Activated CD8-positive, alpha-beta memory T cell treated with anti-CD3 and anti-CD28 coated beads, Interleukin-2, amount 50 U/mL, for 1 hour (primary cell): Measurements from ENCODE around the gene F10.

Experiments used
- DNase-seq: peaks from one replicate; pipeline ENCODE4 v3.0.0-alpha.2; 2020; ENCODE audit errors: extremely low read depth

F10 gene

DNA sequence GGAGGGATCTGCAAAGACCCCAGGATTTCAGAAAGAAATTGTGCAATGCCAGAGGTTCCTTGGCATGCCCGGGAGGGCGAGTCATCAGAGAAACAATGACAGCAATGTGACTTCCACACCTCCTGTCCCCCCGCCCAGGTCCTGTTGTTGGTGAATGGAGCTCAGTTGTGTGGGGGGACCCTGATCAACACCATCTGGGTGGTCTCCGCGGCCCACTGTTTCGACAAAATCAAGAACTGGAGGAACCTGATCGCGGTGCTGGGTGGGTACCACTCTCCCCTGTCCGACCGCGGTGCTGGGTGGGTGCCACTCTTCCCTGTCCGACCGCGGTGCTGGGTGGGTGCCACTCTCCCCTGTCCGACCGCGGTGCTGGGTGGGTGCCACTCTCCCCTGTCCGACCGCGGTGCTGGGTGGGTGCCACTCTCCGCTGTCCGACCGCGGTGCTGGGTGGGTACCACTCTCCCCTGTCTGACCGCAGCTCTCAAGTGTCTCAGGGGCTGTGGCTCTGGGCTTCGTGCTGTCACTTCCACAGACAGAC lies 5.2 kb upstream of the F10 start:
- no peak for DNase-seq

DNA sequence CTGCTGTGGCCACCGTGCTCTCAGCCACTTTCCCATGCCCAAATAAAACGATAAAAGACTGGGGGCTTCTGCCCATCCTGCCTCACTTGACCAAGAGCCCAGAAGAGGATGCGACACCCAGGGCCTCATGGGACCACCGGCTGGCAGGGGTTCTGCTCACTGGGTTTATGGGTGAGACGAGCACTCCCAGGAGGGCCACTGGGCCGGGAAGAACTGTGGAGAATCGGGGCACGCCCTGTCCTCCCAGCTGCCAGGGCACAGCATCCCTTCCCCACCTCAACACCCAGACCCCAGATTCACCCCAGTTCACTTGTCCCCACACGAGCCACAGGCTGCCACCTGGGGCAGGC lies 4.7 kb upstream of the F10 start:
- DNase-seq = no peak

DNA sequence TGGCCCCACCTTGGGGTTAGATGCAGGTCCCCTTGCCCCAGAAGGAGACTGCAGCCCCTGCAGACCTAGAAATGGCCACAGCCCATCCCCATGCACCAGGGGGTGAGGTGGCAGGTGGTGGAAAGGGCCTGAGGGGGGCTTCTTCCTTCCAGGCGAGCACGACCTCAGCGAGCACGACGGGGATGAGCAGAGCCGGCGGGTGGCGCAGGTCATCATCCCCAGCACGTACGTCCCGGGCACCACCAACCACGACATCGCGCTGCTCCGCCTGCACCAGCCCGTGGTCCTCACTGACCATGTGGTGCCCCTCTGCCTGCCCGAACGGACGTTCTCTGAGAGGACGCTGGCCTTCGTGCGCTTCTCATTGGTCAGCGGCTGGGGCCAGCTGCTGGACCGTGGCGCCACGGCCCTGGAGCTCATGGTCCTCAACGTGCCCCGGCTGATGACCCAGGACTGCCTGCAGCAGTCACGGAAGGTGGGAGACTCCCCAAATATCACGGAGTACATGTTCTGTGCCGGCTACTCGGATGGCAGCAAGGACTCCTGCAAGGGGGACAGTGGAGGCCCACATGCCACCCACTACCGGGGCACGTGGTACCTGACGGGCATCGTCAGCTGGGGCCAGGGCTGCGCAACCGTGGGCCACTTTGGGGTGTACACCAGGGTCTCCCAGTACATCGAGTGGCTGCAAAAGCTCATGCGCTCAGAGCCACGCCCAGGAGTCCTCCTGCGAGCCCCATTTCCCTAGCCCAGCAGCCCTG lies 4.2 kb upstream of the F10 start:
- no peak for DNase-seq

DNA sequence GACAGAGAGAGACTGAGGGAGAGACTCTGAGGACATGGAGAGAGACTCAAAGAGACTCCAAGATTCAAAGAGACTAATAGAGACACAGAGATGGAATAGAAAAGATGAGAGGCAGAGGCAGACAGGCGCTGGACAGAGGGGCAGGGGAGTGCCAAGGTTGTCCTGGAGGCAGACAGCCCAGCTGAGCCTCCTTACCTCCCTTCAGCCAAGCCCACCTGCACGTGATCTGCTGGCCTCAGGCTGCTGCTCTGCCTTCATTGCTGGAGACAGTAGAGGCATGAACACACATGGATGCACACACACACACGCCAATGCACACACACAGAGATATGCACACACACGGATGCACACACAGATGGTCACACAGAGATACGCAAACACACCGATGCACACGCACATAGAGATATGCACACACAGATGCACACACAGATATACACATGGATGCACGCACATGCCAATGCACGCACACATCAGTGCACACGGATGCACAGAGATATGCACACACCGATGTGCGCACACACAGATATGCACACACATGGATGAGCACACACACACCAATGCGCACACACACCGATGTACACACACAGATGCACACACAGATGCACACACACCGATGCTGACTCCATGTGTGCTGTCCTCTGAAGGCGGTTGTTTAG lies 3.3 kb upstream of the F10 start:
- no peak for DNase-seq

DNA sequence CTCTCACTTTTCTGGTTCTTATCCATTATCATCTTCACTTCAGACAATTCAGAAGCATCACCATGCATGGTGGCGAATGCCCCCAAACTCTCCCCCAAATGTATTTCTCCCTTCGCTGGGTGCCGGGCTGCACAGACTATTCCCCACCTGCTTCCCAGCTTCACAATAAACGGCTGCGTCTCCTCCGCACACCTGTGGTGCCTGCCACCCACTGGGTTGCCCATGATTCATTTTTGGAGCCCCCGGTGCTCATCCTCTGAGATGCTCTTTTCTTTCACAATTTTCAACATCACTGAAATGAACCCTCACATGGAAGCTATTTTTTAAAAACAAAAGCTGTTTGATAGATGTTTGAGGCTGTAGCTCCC lies 2.8 kb upstream of the F10 start:
- DNase-seq = no peak

DNA sequence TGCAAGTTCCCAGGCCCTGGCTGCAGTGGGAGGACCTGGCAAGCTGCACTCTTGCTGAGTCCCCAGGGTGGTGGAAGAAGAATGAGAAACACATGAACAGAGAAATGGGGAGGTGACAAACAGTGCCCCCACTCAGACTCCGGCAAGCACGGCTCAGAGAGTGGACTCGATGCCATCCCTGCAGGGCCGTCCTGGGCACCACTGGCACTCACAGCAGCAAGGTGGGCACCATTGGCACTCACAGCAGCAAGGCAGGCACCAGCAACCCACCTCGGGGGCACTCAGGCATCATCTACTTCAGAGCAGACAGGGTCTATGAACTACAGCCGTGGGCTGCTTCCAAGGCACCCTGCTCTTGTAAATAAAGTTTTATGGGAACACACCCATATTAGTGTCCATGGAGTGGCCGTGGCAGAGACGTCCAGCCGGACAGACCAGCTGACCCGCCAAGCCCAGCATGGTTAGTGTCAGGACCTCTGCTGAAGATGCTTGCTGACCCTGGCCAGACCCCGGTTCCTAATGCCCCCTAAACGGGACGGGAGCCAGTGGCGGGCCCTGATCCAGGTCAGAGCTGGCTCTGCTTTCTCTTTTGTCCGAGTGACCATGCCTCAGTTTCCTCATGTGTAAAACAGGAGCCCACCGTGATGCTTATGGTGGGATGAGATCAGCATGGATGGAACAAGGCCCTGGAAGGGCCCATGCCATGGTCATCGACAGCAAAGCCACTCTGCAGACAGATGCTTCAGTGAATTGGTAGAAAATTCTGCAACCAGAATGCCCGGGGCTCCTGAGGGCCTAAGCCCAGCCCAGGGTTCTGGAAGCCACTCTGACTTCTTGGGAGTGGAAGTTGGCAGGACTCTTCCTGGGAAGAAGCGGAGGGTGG lies 2.1 kb upstream of the F10 start:
- no peak for DNase-seq

DNA sequence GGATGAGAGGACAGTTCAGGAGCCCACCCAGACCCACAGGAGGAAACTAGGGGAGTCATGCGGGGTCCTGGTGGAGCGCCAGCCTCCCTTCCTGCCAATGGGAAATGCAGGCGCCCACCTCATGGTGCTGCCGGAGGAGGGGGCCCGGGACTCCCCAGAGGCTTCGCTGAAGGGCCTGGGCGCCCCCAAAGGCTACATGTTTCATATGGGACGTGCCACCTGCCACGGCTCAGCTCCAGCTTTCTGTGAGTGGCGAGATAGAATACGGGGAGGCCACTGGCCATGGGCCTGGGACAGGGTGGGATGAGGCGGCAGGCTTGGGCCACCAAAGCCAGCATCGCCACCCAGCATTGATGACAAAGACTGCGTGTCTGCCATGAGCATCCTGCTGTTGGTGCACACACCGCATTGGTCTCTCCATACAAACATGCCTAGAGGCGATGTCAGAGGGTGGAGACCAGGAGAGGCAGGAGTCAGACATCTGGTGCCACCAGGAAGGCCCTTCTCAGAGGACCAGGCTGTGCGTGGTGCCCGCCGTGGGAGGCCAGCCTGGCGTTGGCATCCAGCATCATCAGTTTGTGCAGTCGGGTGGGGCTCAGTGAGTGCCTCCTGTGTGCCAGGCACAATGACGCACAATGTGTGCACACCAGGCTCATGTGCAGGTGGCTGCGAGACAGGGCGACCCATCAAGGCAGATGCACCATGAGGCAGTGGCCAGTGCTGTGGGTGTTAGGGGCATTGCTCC lies 1.2 kb upstream of the F10 start:
- no peak for DNase-seq

DNA sequence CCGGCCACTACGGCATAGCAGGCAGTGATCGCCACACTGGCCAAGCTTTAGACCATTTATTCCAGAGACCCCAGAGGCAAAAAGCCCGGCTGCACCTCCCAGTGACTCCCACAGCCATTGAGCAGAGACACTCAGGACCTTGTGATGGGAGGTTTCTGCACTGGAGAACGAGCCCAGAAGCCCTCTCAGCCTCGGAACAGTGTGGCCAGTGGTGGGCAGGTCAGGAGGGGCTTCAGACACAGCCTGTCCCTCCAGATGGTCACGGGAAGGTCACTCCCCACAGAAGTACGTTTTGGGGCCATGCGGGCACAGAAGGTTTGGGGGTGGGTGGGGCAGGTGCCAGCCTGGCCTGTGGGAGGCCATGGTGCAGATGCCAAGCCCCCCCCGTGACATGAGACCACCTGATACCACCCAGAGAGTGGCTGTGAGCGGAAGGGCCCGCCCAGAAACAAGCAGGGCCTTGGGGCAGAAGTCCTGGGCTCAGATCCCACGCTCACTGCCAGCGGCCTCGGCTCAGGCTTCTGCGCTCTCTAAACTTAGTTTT lies 599 bp upstream of the F10 start:
- no peak for DNase-seq

DNA sequence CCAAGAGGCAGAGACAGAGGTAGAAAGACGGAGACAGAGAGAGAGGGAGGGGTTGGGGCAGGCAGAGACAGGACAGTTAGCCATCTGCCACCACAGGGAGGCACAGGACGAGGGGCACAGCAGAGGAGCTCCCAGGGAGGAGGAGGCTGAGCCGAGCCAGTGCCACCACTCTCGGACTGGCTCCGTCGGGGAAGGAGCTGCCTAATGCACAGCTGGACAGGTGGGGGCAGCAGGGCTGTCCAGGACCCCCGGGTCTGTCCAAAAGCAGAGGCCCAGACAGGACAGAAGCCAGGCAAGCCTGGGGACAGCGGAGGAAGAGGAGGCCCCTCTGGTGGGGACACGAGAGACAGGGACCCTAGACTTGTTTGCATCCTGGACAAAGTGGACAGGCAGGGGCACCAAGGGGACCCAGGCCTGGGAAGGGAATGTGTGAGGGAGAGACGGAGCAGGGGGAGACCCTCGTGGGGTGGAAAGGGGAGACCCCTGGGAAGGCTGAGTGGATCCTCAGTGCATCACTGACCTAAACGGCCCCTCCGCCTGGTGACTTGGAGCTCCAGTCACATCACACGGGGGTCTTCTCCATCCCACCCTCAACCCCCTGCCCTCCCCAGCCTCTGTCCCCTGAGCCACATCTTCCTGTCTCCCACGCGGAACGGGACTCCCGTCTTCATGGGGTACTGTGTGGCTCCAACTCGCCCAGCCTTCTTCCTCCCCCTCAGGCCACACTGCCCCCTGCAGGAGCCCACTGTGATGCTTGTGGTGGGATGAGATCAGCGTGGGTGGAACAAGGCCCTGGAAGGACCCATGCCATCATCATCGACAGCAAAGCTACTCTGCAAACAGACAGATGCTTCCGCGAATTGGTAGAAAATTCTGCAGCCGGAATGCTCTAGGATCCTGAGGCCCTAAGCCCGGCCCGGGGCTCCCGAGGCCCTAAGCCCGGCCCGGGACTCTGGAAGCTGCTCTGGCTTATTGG lies 915 bp downstream of the F10 start:
- no peak for DNase-seq

DNA sequence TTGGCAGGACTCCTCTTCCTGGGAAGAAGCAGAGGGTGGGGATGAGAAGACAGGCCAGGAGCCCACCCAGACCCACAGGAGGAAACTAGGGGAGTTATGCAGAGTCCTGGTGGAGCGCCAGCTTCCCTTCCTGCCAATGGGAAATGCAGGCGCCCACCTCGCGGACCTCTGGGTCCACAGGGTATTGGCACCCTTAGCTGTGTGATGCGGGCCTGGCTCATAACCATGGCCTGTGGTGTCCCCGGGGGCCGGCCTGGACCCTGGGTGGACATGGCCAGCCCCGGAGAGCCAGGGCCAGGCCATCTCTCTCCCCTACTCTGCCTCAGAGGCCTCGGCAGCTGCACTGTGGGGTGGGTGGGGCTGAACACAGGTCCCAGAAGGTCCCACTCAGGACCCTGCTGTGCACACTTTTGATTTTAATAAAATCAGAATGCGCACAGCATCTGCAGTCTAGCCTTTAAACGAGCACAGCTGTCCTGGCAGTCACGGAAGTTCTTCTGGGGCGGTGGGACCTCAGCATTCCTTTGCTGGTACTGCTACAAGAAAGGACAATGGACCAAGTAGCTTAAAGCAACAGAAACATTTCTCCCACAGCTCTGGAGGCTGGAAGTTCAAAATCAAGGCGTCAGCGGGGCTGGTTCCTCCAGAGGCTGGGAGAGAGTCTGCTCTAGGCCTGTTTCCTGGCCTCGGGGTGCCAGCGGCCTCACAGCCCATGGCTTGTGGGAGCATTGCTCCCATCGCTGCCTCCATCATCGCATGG lies 1.8 kb downstream of the F10 start:
- no peak for DNase-seq

DNA sequence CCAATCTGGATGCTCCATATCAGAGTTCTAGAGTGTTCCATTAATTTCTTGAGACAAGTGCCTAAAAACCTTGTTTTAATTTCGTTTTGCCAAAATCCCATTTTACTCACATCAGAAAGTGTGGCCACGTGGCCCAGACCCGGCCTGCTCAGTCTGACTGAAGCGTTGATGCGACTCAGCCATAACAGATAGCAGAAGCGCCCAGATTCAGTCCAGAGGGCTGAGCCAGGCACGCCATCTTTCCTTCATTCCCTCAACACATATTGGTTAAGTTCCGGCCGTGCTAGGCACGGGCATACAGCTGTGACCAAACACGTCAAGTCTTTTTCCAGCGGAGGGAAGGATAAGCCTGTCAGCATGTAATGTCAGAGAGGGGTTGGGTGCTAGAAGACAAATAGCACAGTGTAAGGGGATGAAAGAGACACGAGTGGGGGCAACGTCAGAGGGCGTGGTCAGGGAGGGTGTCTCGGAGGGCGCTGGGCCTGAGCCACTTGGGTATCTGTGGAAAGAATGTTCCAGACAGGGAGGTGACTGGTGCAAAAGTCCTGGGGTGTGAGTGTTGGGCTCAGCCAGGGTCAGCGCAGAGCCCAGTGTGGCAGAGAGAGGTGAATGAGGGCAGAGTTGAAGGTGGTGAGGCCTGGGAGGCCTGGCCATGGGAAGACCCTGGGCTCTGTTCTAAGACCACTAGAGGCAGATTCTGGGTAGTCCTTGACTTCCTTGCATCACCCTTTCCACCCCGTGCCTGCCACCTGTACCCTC lies 3.1 kb downstream of the F10 start:
- DNase-seq = no peak

DNA sequence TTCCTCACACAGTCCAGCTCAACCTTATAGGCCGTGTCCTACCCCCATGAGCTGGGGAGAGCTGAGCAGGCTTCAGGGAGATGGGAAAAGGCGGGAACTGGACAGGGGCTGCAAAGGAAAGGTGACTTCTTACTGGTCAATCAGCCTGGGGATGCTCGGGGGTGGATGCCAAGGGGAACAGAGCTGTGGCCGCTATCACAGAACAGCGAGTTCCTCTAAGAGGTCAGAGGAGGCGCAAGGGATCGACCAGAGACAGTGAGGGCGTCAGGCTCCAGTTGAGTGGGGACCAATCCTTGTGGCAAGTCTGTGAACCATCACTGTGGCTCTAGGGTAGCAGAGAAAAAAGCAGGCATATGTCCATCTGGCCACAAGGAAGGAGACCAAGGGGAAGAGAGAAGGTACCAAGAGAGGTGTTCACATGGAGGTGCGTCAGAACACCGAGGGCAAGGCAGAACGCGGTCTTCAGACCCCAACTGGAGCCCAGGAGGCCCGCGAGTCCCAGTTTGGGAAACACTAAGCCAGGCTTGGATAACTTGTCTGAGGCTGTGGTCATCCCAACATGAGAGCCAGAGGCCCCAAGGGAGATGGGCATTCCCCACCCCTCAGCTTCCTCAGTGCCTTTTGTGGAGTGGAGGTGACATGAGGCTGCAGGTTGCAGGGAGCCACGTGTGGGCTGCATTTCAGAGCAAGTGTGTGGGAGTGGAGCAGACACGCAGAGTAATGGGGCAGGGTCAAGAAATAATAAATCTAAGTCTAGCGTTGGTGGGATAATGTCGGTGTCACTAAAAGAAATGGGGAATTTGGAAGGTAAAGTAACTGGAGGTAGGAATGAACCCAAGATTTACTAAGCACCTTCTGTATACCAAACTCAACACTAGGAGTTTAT lies 3.9 kb downstream of the F10 start:
- DNase-seq = no peak

DNA sequence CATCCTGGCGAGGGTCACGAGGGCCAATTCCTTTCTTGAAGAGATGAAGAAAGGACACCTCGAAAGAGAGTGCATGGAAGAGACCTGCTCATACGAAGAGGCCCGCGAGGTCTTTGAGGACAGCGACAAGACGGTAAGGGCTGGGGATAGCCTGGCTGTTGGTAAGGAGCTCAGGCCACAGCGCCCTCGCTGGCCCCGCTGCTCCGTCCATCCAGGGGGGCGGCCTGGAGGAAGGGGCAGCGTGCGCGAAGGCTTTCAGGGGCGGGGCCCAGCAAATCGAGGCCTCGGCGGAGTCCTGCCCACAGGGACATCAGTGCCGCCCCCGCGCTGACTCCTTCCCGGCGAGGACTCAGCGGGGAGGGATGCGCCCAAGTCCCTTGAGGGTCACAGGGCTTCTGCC lies 6.9 kb downstream of the F10 start:
- no peak for DNase-seq

DNA sequence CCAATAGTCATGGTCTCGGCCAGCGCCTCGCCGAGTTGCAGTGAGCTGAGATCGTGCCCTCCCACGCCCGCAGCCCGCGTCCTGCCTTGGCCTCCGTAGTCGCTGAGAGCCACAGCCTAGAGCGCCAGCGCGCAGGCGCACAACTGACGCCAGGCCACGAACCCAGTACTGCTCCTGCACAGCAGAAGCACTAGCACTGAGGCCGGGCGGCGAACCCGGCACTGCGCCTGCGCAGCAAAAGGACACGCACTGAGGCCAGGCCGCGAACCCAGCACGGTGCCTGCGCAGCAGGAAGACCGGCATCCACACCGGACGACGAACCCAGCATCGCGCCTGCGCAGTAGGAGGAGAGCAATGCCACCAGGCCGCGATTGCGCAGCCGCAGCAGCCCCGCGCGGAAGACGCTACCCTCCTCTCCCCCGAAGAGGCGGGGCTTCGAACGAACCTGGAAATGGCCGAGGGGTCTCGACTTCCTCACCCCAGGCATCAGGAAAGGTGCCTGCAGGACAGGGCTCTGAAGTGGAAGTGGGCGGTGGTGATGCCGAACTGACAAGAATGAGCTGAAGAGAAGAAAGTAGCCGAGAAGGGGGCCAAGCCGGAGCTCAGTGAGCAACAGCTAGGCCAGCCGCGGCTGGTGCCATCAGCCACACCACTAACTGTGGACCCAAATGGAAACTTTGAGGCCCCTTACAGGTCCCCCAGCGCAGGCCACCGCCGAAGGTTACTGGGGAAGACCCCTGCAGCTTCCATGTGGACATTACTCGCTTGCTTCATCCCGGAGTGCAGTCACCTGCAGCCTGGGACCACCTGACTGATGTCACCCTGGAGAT lies 7.5 kb downstream of the F10 start:
- no peak for DNase-seq

DNA sequence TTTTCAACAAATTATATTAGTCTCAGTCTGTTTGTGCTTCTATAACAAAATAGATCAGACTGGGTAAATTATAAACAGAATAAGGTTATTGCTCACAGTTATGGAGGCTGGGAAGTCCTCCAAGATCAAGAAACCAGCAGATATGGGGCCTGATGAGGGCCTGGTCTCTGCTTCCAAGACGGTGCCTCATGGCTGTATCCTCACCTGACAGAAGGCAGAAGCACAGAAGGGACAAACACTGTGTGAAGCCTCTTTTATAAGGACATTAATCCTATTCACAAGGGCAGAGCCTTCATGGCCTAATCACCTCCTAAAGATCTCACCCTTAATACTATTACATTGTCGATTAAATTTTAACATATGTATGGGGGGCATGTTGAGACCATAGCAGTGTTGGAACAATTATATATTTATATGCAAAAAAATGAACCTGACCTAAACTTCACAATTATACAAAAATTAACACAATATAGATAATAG lies 12.7 kb downstream of the F10 start:
- no peak for DNase-seq

DNA sequence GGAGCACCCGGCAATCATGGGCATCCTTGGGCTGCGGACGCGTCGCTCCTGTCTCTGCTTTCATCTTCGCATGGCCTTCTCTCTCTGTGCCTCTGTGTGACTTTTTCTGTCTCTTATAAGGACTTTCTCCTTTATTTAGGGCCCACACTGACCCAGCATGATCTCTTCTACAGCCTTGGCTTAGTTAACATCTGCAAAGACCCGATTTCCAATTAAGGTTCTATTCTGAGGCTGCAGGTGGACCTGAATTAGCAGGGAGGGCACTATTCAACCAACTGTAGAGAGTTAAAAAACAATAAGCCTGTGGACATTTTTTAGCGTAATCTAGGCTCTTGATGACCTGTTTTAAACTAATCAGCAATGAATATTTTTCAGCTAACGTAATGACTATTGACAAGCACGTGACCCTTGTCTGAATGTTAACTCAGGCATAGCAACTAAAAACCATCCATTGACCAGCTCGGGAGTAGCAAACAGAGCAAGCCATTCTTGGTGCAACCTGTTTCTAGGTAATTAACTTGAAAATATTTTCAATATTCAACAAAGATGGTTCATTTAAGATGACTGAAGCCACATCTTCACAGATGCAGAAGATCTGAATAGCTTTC lies 15.2 kb downstream of the F10 start:
- DNase-seq = no peak
